Stimulated activated CD4-positive, alpha-beta T cell treated with anti-CD3 and anti-CD28 coated beads, Interleukin-4, amount 100 ng/mL, for 4 hours (primary cell): ENCODE results near the gene TFEC.
"Not testable (repeated sequence)": the region's sequence is repeated elsewhere in the genome, so short reads cannot be mapped to it uniquely, and the experiment has no call there.

ENCODE experiments used
- DNase-seq, 2 experiments: peaks; one replicate each; pipeline ENCODE4 v3.0.0-alpha.2; 2020

Gene TFEC

DNA sequence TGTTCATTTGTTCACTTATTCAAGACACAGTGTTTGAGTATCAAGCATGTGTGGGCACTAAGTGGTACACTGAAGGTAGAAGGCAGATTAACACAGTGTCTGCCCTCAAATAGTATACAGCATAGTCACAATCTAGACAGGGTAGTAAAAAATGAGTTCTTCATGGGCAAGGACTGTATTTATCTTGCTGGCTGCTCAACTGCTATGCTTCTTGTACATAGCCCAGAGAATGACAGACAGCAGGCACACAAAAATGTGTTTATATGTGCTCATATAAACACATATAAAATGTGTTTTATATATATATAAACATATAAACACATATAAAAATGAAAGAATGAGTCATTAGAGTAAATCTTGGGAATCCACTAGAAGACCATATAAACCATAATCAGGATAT lies 43.1 kb downstream of the TFEC start:
- DNase-seq, result no peak

DNA sequence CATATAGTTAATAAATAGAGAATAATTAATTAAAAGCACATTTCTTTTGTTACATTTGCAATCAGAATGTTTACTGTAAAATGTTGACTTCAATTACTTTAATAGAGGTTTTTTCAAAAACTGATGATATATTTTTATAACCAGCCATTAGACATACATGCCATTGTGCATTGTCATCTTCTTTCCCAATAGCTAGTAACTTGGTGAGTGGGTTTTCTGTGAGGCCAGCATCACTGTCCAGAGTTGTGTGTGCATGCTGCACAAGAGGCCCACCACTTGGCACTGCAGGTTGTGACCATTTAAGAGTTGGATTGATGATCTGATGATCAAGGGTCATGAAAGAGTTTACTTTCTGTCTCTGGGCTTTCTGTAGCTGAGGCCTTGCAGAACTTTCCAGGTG lies 46.5 kb downstream of the TFEC start:
- no peak for DNase-seq

DNA sequence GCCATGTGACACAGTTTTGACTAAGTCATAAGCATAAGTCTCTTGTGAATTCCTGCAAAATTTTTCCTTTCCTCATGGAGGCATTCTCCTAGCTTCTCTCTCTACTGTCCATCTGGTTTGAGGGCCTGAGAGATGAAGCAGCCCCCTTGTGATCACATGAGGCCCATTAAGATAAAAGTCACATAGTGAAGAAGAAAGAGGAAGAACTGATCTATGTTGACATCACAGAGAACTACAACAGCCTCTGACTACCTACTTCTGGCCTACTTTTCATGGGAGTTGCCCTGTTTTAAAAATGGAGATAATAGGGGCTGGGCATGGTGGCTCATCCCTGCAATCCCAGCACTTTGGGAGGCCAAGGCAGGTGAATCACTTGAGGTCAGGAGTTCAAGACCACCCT lies 50.4 kb downstream of the TFEC start:
- DNase-seq, result no peak

DNA sequence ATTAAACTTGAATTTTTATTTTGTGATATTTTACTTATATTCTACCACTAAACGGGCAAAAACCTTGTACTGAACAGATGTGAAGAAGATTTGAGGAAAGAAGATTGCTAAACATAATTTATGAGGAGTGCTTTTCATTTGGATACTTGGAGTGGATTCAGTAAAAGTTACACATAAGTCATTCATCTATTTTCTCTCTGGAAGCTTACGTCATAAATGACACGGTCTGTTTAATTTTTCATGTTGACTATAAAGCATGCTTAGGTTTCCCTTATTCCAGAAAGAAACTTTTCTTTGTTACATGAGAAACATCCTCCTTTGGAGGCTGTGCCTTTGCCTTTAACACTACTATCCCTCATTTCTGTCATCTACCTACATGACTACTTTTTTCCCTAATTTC lies 53.9 kb downstream of the TFEC start:
- DNase-seq, result no peak

DNA sequence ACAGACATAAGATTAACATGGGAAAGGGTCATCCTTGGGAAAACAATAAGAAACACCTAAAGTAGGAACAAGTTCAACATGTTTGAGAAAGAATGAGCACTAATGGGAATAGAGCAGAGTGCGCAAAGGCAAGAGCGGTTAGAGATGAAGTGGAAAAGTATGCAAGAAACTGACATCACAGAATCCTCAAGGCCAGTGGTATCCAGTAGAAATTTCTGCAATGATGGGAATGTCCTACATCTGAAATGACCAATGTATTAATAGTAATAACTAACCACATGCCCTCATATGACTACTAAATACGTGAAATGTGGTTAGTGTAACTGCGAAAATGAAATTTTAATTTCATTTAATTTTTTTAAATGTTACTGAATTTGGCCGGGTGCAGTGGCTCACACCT lies 54.8 kb downstream of the TFEC start:
- no peak for DNase-seq

DNA sequence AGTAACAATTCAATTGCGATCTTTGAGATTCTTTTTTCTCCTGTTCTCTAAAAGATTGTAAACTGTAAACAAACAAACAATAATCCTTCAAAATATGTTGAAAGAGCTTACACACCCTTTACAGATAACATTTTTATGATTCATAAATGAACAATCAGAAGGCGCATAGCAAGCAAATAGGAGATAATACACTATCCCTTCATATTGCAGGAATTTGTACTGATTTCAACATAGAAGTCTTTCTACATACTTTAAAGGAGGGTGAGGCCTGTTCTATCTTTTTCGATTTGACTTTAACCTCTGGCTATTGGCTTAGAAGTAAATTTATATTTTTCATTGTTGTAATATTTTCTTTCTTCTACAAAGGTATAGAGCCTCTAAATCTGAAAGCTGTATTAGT lies 57.2 kb downstream of the TFEC start:
- DNase-seq, result no peak

DNA sequence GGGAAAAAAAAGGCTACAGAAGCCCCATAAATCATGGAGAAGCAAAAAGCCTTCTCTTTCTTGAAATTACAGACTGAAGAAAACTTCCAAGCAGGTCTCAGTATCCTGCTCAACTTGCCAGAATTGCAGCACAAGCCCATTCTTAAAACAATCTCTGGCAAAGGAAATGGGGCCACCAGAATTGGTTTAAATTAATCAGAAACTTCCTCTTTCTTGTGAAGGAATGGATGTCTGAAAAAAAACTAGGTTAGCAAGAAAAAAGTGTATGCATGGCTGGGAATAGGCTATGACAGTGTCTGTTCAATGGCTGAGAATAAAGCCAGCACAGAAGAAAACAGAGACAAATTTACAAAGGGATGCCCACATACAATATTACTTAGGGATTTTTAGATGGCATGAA lies 59.1 kb downstream of the TFEC start:
- DNase-seq, result no peak

DNA sequence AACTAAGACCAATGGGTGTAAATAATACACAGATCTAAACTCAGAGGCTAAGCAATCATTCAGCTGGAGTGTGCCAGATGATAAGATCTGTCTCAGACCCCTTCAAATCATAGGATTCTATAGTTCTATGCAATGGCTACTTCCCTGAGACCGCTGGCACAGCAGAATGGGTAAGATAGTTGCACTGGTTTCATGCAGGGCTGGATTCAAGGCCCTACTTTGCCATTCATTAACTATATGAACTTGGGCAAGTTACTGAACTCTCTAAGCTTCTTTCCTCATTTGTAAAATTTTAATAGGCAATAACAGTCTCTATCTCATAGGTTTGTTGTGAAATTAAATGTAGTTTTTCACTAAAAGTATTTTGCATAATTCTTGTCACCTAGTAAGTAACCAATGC lies 62.0 kb downstream of the TFEC start:
- no peak for DNase-seq

DNA sequence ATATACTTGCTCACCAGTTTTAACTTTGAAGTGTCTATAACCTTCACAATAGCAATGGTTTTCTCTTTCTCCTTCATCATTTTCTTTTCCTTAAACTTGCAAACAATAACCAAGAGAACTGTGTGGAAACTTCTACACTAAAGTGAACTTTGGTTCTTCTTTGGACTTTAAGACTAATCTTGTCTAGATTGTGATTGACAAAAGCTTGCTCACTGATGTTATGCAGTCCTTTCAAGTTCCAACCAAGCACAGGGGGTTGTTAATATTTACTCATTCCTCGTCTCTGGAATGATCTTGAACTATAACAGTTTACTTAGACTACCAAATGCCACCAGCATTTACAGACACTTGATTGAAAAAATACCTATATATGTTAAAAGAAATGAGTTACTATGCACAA lies 62.4 kb downstream of the TFEC start:
- DNase-seq, result no peak

DNA sequence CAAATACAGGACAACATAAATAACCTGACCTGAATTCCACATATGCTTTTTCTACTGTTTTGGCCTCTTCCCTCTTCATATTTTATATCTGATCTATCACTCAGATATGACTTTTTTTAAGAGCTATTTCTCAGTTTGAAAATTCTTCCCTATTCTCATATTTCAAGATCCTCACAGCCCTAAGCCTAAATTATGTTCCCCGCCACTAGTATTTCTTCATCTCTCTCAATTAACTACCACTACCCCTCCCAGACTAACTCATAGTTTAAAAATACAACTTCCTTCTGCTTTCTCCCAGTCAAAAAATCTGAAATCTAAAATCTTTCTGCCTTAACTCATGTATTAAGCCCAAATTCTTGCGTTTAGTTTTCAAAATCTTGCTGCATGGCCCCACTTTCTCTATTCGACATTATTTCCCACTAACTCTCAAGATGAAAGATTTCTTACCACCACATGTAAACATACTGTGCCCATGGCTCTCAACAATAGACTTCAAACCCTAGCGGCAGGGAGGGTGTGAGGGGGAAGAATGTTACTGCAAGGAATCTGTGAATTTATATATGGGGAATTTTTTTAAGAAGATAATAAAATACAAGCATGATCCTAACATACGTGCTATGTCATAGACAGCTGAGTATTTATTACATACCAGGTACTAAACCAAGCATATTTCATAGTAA lies 64.6 kb downstream of the TFEC start:
- no peak for DNase-seq

DNA sequence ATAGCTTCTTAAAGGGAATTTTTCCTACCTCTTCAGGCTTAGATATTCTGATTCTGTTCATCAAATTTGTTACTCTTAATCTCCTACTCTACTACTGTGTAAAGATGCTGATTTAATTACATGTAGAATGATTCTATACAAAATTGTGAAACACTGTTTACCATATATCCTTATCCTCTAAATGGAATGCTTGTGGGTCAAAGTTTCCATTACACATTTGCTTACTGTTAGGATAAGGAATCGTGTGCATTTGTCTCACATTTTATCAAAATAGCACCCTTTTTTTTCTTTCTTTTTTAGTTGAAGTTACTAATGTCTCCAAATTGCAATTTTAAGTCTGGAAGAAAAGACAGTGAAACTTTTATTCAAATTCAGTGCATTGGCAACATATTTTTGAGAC lies 65.3 kb downstream of the TFEC start:
- no peak for DNase-seq

DNA sequence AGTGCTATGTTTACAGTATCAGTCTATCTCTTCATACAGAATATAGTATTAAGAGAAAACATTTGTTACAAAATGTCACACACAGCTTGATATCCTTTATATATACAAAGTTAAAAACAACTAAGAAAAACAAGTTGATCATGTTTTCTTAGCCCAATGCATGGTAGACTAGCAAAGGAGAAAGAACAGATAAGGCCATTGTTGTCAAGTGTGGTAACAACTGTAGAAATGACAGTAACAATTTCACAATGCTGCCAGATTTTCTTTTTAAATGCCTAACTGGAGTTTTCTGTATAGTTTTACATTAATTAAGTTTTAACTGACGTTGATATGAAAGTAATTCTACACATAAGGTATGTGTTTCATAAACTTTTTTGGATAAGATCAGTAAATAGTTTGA lies 65.8 kb downstream of the TFEC start:
- DNase-seq, result no peak

DNA sequence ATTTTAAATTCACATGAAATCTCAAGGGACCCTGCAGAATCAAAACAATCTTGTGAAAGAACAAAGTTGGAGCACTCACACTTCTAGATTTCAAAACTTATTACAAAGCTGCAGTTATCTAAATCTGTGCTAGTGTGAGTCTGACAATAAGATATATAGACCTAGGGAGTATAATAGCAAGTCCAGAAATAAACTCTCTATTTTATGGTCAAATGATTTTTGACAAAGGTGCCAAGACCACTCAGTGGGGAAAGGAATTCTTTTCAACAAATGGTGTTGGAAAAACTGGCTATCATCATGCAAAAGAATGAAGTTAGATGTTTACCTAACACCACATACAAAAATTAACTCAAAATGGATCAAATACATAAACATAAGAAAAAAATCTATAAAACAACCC lies 68.2 kb downstream of the TFEC start:
- DNase-seq, result no peak

DNA sequence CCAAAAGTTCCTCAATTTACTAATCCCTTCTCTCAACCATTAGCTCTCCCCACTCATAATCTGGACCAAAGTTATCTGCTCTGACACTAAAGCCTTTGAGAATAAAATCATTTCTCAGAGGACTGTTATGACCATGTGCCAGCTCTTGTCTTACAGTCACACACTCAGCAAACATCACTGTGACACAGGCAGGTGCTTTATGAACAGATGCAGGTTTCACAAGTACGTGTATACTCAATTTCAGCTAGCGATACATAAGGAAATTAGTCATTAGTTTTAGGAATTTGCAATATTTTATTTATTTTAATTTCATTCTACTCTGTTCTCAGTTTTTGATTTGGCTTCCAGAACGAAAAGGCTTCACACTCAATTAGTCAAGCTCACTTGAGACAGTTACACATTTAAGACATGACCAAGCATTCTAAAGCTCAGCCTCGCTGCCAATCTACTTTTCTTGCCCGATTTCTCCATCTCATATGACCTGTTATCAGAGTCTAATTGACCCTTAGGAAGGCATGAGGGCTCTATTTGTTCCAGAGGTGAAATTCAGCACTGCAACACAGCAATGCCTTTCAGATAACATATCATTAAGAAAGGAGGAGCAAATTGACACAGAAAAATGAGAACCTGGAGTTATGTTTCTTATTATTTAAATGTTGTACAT lies 76.8 kb downstream of the TFEC start:
- no peak for DNase-seq

DNA sequence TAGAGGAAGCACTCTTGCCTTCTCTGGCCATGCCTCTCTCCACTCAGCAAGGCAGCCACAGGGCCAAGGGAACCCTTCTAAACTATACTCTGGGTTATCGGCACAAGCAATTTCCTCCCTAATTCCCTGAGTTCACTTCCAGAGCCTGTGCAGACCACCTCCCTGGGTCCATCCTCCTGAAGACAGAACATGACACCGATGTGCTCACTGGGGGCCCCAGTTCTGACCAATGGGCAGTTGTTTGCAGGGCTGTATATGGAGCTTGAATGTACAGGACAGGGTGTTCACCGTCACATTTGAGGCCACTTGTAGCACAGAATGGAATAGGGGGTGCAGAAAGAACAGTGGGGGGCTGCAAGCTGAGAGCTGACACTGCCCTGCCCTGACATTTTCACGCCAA lies 77.7 kb downstream of the TFEC start:
- no peak for DNase-seq

DNA sequence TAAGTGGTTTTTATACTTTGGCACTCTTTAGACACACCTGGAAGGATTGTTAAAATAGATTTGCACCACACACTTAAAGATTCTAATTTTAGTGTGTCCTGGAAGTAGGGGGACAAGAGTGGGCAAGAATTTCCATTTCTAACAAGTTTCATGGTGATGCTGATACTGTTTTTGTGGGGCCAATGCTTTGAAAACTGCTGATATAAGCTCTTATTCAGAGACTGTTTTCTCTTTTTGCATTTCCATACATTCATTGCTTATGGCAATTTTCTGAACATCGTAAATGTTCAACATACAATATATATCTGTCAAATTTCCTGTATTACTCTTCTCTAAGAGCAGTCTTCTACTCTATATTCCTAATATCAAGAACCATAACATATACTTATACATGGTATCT lies 79.0 kb downstream of the TFEC start:
- no peak for DNase-seq

DNA sequence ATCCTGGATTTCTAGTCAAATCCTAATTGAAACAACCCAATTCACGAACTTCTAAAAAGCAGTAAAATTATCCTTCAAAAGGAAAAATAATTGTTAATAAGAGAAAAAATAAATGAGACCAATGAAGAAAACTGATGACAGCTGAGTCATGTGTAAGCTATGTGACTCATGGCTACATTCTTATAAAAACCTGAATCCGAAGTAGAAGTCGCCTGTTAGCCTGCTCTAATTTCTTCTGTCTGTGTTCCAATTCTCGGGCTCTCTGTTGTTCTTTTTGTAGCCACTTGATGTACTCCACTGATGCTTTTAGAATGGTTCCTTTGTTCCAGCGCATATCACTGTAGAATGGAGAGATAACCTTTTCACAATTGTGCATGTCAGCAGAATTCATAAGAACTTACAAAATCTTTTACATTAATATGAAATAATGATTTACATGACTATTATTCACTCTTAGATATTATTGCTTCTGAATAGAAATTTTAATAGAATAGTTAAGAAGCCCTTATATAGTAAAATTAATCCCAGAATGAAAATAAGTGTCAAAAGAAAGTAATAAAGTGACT lies 88.8 kb downstream of the TFEC start:
- DNase-seq, result no peak

DNA sequence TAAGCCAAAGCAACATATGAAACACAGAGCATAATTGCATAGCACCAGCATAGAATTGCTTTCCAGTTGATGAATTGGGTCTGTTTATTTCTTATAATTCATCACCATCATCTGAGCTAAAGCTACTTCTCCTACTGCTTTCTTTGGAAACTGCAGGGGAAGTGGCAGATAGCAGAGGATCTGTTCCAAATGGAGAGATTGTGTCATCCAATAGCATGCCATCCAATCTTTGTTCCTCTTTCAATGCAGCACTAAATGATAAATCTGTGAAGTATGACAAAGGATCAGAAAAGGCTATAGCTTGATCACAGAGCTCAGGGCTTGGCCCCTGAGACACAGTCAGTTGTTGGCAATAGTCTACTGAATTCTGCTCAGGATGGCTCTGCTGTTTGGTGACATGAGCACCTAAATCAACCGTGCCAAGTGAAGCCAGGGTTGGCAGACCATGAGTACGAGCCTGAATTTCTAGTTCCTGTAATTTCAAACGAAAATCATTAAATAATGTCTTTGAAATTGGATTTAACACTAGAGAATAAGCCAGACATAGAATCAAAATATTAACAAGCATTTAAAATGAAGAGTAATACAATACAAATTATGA lies 90.0 kb downstream of the TFEC start:
- no peak for DNase-seq

DNA sequence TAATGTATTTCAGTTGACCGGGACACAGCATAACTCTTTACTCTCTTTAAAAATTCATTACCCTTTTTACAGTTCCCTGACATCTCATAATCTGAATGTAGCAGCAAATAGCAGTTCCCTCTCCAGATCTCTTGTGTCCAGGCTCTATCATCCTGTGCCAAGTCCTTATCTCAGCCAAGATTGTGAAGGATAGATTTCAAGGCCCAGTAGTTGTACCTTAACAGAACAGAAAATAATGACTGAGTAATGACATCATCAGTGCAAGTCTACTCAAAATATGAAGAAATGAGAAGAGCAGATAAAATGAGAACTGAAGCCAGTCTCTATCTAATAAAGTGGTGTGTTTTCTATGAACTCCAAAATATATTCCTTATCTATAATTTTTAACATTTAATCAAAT lies 92.6 kb downstream of the TFEC start:
- DNase-seq, result no peak

DNA sequence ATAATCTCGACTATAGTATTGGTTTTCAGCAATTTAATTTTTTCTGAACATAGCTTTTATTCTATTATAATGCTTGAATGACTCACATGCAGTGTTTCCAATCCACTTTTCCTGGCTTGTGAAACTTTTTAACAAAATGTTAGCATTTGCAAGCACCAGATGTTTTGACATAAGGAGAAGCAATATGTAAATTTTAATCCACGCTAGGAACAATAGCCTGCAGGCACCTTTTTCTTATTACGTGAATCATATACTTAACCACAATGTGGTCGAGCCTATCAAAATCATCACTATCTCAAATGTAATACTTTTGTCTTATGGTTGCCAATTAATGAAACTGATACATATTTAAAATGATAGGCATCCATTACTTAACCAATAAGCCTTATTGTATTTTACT lies 97.1 kb downstream of the TFEC start:
- no peak for DNase-seq

DNA sequence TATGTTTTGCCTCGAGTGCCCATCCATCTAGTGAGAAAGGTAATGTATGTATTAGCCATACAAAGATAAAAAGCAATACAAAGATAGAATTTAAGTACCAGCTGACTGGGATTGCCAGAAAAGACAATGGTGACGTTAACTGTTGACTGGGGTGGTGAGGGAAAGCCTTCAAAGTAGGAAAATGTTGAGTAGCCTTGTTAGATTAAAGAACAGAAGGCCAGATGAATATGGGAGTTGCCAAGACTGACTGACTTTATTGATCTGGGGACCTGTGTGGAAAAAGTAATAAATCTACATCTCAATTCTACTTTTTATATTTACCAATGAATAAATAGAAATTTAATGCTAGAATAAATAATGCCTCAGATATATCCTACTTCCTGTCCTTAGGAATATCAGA lies 97.7 kb downstream of the TFEC start:
- no peak for DNase-seq

DNA sequence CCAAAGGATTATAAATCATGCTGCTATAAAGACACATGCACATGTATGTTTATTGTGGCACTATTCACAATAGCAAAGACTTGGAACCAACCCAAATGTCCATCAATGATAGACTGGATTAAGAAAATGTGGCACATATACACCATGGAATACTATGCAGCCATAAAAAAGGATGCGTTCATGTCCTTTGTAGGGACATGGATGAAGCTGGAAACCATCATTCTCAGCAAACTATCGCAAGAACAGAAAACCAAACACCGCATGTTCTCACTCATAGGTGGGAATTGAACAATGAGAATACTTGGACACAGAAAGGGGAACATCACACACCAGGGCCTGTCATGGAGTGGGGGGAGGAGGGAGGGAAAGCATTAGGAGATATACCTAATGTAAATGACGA lies 100.4 kb downstream of the TFEC start:
- DNase-seq, result not testable (repeated sequence)

DNA sequence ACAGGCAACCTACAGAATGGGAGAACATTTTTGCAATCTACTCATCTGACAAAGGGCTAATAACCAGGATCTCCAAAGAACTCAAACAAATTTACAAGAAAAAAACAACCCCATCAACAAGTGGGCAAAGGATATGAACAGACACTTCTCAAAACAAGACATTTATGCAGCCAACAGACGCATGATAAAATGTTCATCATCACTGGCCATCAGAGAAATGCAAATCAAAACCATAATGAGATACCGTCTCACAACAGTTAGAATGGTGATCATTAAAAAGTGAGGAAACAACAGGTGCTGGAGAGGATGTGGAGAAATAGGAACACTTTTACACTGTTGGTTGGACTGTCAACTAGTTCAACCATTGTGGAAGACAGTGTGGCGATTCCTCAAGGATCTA lies 100.8 kb downstream of the TFEC start:
- DNase-seq, result not testable (repeated sequence)

DNA sequence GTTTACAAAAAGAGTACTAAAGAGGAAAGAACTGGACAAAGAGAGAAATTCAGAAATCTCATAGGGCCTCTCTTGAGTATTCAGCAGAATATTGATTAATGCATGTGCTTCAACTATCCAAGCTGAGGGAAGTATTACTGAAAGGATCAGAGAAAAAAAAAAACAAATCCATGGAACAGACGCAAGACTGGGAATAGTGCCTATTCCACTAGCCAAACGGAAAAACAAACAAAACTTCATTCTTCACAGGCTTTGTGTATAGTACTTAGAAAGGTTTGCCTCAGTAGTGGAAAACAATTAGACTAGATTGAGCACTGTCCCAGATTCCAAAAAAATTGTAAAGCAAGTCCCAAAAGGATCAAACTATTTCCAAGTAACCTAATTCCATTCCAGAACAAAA lies 106.2 kb downstream of the TFEC start:
- no peak for DNase-seq
